ENCODE data around the gene ZIC4.

The ZIC4 gene

GRCh38 chr3:147356145-147356908, 50.0 kb downstream of the ZIC4 start:
- H3K9me3 ChIP-seq (ENCODE audit: low read depth, low read length) = no peaks in the 10 kb centered on the region
- no peak for TF ChIP-seq EZH2 (IDR thresholded peaks at IDR 0.05)
- H3K36me3 ChIP-seq (ENCODE audit: insufficient read depth, low read length) = no peaks in the 10 kb centered on the region
- no peak overlapping the region for H3K4me3 ChIP-seq
- DNase-seq (ENCODE audit: low read depth, low spot score) = no peak
- no peak overlapping the region for H3K27ac ChIP-seq
- no peak overlapping the region for H3K9ac ChIP-seq (ENCODE audit: insufficient read length)

- Histone ChIP-seq H3K9me3 (ENCODE audit: low read depth, low read length) (no peaks in the 10 kb centered on the region), H3K27ac (no peak overlapping the region), H3K4me3 (no peak overlapping the region), H3K36me3 (ENCODE audit: insufficient read depth, low read length) (no peaks in the 10 kb centered on the region), H3K9ac (ENCODE audit: insufficient read length) (no peak overlapping the region)
- no peak for DNase-seq (ENCODE audit: low read depth, low spot score)
- no peak for TF ChIP-seq POLR2AphosphoS5 (IDR thresholded peaks at IDR 0.05; ENCODE audit: borderline replicate concordance, low read depth, low read length)
Observed at GRCh38 chr3:147355753-147356090, 50.6 kb downstream of the ZIC4 start.

- Histone ChIP-seq H3K9ac (ENCODE audit: insufficient read length) (no peak overlapping the region), H3K27ac (no peak overlapping the region), H3K36me3 (ENCODE audit: insufficient read depth, low read length) (no peaks in the 10 kb centered on the region), H3K4me3 (no peak overlapping the region), H3K9me3 (ENCODE audit: low read depth, low read length) (no peaks in the 10 kb centered on the region)
- TF ChIP-seq POLR2AphosphoS5 (IDR thresholded peaks at IDR 0.05; ENCODE audit: borderline replicate concordance, low read depth, low read length) (no peak), EZH2 (IDR thresholded peaks at IDR 0.05) (no peak), FOXP2 (optimal IDR thresholded peaks at IDR 0.05; ENCODE audit: control extremely low read depth, extremely low read length, insufficient read depth) (no peak)
- DNase-seq (ENCODE audit: low read depth, low spot score) = no peak
Observed at GRCh38 chr3:147355084-147355752, 51.1 kb downstream of the ZIC4 start.

GRCh38 chr3:147354623-147355022, 51.7 kb downstream of the ZIC4 start:
- no peak for DNase-seq (ENCODE audit: low read depth, low spot score)
- Histone ChIP-seq H3K9ac (ENCODE audit: insufficient read length) (no peak overlapping the region), H3K27ac (no peak overlapping the region), H3K9me3 (ENCODE audit: low read depth, low read length) (no peaks in the 10 kb centered on the region), H3K36me3 (ENCODE audit: insufficient read depth, low read length) (no peaks in the 10 kb centered on the region), H3K4me3 (no peak overlapping the region)
- no peak for TF ChIP-seq POLR2AphosphoS5 (IDR thresholded peaks at IDR 0.05; ENCODE audit: borderline replicate concordance, low read depth, low read length)
- no peak for TF ChIP-seq EZH2 (IDR thresholded peaks at IDR 0.05)
- no peak for TF ChIP-seq FOXP2 (optimal IDR thresholded peaks at IDR 0.05; ENCODE audit: control extremely low read depth, extremely low read length, insufficient read depth)

- DNase-seq (ENCODE audit: low read depth, low spot score) = no peak
- no peak overlapping the region for H3K27ac ChIP-seq
- no peak overlapping the region for H3K4me3 ChIP-seq
- H3K9me3 ChIP-seq (ENCODE audit: low read depth, low read length) = no peaks in the 10 kb centered on the region
- no peak overlapping the region for H3K9ac ChIP-seq (ENCODE audit: insufficient read length)
- TF ChIP-seq POLR2AphosphoS5 (IDR thresholded peaks at IDR 0.05; ENCODE audit: borderline replicate concordance, low read depth, low read length) (no peak), FOXP2 (optimal IDR thresholded peaks at IDR 0.05; ENCODE audit: control extremely low read depth, extremely low read length, insufficient read depth) (no peak), EZH2 (IDR thresholded peaks at IDR 0.05) (no peak)
- H3K36me3 ChIP-seq (ENCODE audit: insufficient read depth, low read length) = no peaks in the 10 kb centered on the region
Observed at GRCh38 chr3:147351301-147351700, 55.0 kb downstream of the ZIC4 start.

- TF ChIP-seq EZH2 (IDR thresholded peaks at IDR 0.05) = no peak
- no peak for TF ChIP-seq POLR2AphosphoS5 (IDR thresholded peaks at IDR 0.05; ENCODE audit: borderline replicate concordance, low read depth, low read length)
- no peak for TF ChIP-seq FOXP2 (optimal IDR thresholded peaks at IDR 0.05; ENCODE audit: control extremely low read depth, extremely low read length, insufficient read depth)
- Histone ChIP-seq H3K4me3 (no peak overlapping the region), H3K27ac (no peak overlapping the region), H3K36me3 (ENCODE audit: insufficient read depth, low read length) (no peaks in the 10 kb centered on the region), H3K9ac (ENCODE audit: insufficient read length) (no peak overlapping the region), H3K9me3 (ENCODE audit: low read depth, low read length) (no peaks in the 10 kb centered on the region)
- no peak for DNase-seq (ENCODE audit: low read depth, low spot score)
Observed at GRCh38 chr3:147348976-147349375, 57.4 kb downstream of the ZIC4 start.

GRCh38 chr3:147343926-147344325, 62.4 kb downstream of the ZIC4 start:
- H3K9ac ChIP-seq (ENCODE audit: insufficient read length) = no peak overlapping the region
- DNase-seq (ENCODE audit: low read depth, low spot score) = no peak
- H3K9me3 ChIP-seq (ENCODE audit: low read depth, low read length) = no peaks in the 10 kb centered on the region
- H3K36me3 ChIP-seq (ENCODE audit: insufficient read depth, low read length) = no peaks in the 10 kb centered on the region
- TF ChIP-seq FOXP2 (optimal IDR thresholded peaks at IDR 0.05; ENCODE audit: control extremely low read depth, extremely low read length, insufficient read depth) (no peak), POLR2AphosphoS5 (IDR thresholded peaks at IDR 0.05; ENCODE audit: borderline replicate concordance, low read depth, low read length) (no peak), EZH2 (IDR thresholded peaks at IDR 0.05) (no peak)
- H3K27ac ChIP-seq = no peak overlapping the region
- H3K4me3 ChIP-seq = no peak overlapping the region

GRCh38 chr3:147341727-147342126, 64.6 kb downstream of the ZIC4 start:
- TF ChIP-seq EZH2 (IDR thresholded peaks at IDR 0.05) (no peak), FOXP2 (optimal IDR thresholded peaks at IDR 0.05; ENCODE audit: control extremely low read depth, extremely low read length, insufficient read depth) (no peak), POLR2AphosphoS5 (IDR thresholded peaks at IDR 0.05; ENCODE audit: borderline replicate concordance, low read depth, low read length) (no peak)
- no peak for DNase-seq (ENCODE audit: low read depth, low spot score)
- H3K36me3 ChIP-seq (ENCODE audit: insufficient read depth, low read length) = no peaks in the 10 kb centered on the region
- no peak overlapping the region for H3K9ac ChIP-seq (ENCODE audit: insufficient read length)
- H3K9me3 ChIP-seq (ENCODE audit: low read depth, low read length) = no peaks in the 10 kb centered on the region
- H3K4me3 ChIP-seq = no peak overlapping the region
- no peak overlapping the region for H3K27ac ChIP-seq

Data from SK-N-MC (cell line).